CD14-positive monocyte (primary cell): ENCODE measurements around the gene BPIFB4. TPM values are rescaled to one million over a fixed set of nuclear protein-coding genes. Genes with fewer than 3 reads are reported as not detected.

Experiments
- DNase-seq, 3 donors: peaks; one replicate each; pipeline ENCODE4 v3.0.0-alpha.2; 2011 to 2022
- H2AFZ ChIP-seq: 2 replicates; pipeline ENCODE4 v1.6.0; 2012; ENCODE audit warnings: mild to moderate bottlenecking, low read depth, low read length, inconsistent platforms; ENCODE audit not compliant: insufficient read depth, poor library complexity, severe bottlenecking
- H3K27ac ChIP-seq, 2 donors: 1 replicate in 1 of 2; 2 replicates in 1 of 2; pipeline ENCODE4 v1.5.1; 2012 to 2013; ENCODE audit warnings: low read length in 2 of 2, control low read depth in 1 of 2, inconsistent platforms in 1 of 2, low read depth in 1 of 2, mild to moderate bottlenecking in 1 of 2
- H3K27me3 ChIP-seq, 2 donors: one replicate each; pipeline versions ENCODE4 v1.6.0 to v1.6.1; 2011 to 2013; ENCODE audit warnings: low read length in 2 of 2; ENCODE audit not compliant: control insufficient read depth in 2 of 2, insufficient read depth in 2 of 2
- H3K36me3 ChIP-seq, 2 donors: replicated peaks in 1 of 2; 1 replicate in 1 of 2; 2 replicates in 1 of 2; pipeline versions ENCODE4 v1.5.1 to v1.6.1; 2012 to 2013; ENCODE audit warnings: low read length in 2 of 2, control low read depth in 1 of 2, inconsistent platforms in 1 of 2, mild to moderate bottlenecking in 1 of 2; ENCODE audit not compliant: insufficient read depth in 2 of 2, control insufficient read depth in 1 of 2
- H3K4me1 ChIP-seq, 2 donors: 1 replicate in 1 of 2; 2 replicates in 1 of 2; pipeline versions ENCODE4 v1.5.1 to v1.6.1; 2012 to 2013; ENCODE audit warnings: low read length in 2 of 2, control low read depth in 1 of 2, inconsistent platforms in 1 of 2, mild to moderate bottlenecking in 1 of 2, moderate library complexity in 1 of 2; ENCODE audit not compliant: insufficient read depth in 2 of 2, control insufficient read depth in 1 of 2
- H3K4me2 ChIP-seq: replicated peaks from 2 replicates; pipeline ENCODE3; 2012; ENCODE audit warnings: low read length, moderate library complexity, mild to moderate bottlenecking; ENCODE audit not compliant: poor library complexity, severe bottlenecking; ENCODE audit errors: extremely low read depth
- H3K4me3 ChIP-seq, 3 experiments: fragments of 200-600 bp in 1 of 3; sonication (generic) in 1 of 3; replicated peaks in 1 of 3; 1 replicate in 2 of 3; 2 replicates in 1 of 3; pipeline ENCODE4 v1.5.1; 2011 to 2013; ENCODE audit warnings: low read length in 3 of 3, mild to moderate bottlenecking in 3 of 3, control low read depth in 2 of 3, low read depth in 2 of 3, inconsistent platforms in 1 of 3, moderate library complexity in 1 of 3
- H3K79me2 ChIP-seq: 2 replicates; pipeline ENCODE4 v1.6.0; 2012; ENCODE audit warnings: mild to moderate bottlenecking, control low read depth, inconsistent platforms, low read length, moderate library complexity; ENCODE audit not compliant: insufficient read depth
- H3K9ac ChIP-seq: 2 replicates; pipeline ENCODE4 v1.6.0; 2017; ENCODE audit warnings: low read length, mild to moderate bottlenecking; ENCODE audit not compliant: insufficient read depth, poor library complexity, severe bottlenecking
- H3K9me3 ChIP-seq, 2 donors: replicated peaks in 1 of 2; 1 replicate in 1 of 2; 2 replicates in 1 of 2; pipeline versions ENCODE4 v1.5.1 to v1.6.1; 2012 to 2013; ENCODE audit warnings: low read length in 2 of 2, control low read depth in 1 of 2; ENCODE audit not compliant: control insufficient read depth in 1 of 2, insufficient read depth in 1 of 2
- H4K20me1 ChIP-seq: 2 replicates; pipeline ENCODE4 v1.6.0; 2012; ENCODE audit warnings: mild to moderate bottlenecking, low read length, control low read depth, moderate library complexity; ENCODE audit not compliant: insufficient read depth
- H3K27ac Mint-ChIP-seq, 7 donors: one replicate each; pipeline ENCODE4 v1.8.0; 2020; ENCODE audit warnings: mild to moderate bottlenecking in 7 of 7, mixed read lengths in 7 of 7, moderate library complexity in 6 of 7, inconsistent platforms in 2 of 7
- H3K27me3 Mint-ChIP-seq, 3 donors: one replicate each; pipeline ENCODE4 v1.8.0; 2021 to 2022; ENCODE audit warnings: low read depth in 3 of 3, mild to moderate bottlenecking in 3 of 3, mixed read lengths in 3 of 3, moderate library complexity in 3 of 3, inconsistent platforms in 1 of 3
- H3K36me3 Mint-ChIP-seq, 2 donors: one replicate each; pipeline ENCODE4 v1.8.0; 2020; ENCODE audit warnings: mixed read lengths in 2 of 2, inconsistent platforms in 1 of 2, mild to moderate bottlenecking in 1 of 2
- H3K4me1 Mint-ChIP-seq: one replicate; pipeline ENCODE4 v1.8.0; 2020; ENCODE audit warnings: mild to moderate bottlenecking, mixed read lengths
- H3K4me3 Mint-ChIP-seq, 2 donors: one replicate each; pipeline ENCODE4 v1.8.0; 2020; ENCODE audit warnings: mild to moderate bottlenecking in 2 of 2, mixed read lengths in 2 of 2, moderate library complexity in 1 of 2
- H3K9me3 Mint-ChIP-seq, 7 donors: one replicate each; pipeline ENCODE4 v1.8.0; 2020 to 2022; ENCODE audit warnings: mixed read lengths in 7 of 7, mild to moderate bottlenecking in 6 of 7, moderate library complexity in 6 of 7, inconsistent platforms in 2 of 7
- WGBS: methylation state at CpG from one replicate; pipeline ENCODE4 v1.1.5; 2013; ENCODE audit warnings: missing lambda C conversion rate; ENCODE audit not compliant: insufficient coverage; 5-methylcytosine and 5-hydroxymethylcytosine counted together
- intact Hi-C, 2 donors: fragments of 100-400 bp; cut with micrococcal nuclease; formaldehyde crosslinking; loops; one replicate each; pipeline versions ENCODE4 v1.15.0 to v1.15.1; 2023
- polyA plus RNA-seq, 3 donors: library from polyadenylated mRNA; depleted of rRNA in 1 of 3; unstranded in 2 of 3; stranded (reverse) in 1 of 3; fragments of 300-500 nt in 2 of 3; fragments of >200 nt in 1 of 3; fragmentation: Illumina TruSeq in 2 of 3; gene quantifications; 1 replicate in 2 of 3; 2 replicates in 1 of 3; pipeline ENCODE4 v1.2.3, GENCODE V29; 2012 to 2021
- TF ChIP-seq, protein P1 (sequence below): fragments of 200-600 bp; IDR thresholded peaks from one replicate; pipeline ENCODE4 v1.8.0; 2022; ENCODE audit warnings: antibody characterized with exemption, mild to moderate bottlenecking

Gene BPIFB4
- polyA plus RNA-seq, 3 donors: not detected

DNA sequence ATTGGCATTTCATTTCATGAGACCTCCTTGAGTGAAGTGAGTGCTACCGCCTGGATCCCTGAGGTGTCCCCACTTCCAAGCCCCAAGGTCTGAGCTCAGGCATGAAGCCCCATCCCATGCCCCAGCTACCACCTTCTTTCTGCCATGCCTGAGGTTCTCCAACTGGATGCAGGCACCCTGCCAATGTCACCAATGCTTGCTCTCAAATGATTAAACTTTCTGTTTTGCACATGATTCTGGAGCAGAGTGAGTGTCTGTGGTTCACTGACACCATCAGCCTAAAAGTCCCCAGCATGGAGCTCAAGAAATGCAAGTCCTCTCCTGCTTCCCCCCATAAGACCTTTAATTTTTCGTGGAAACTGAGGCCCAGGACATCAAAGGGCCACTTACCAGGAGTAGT lies 44.8 kb downstream of the BPIFB4 start:
- Histone ChIP-seq H2AFZ (no peak overlapping the region), H3K27ac (no peak overlapping the region), H3K4me1 (no peaks in the 10 kb centered on the region), H3K9me3 (peaks cover 0 to 5% of the 10 kb centered on the region in 2 donors), H3K79me2 (no peaks in the 10 kb centered on the region), H3K4me3 (no peak overlapping the region), H3K36me3 (no peaks in the 10 kb centered on the region), H3K4me2 (no peak overlapping the region), H3K9ac (no peak overlapping the region), H4K20me1 (no peaks in the 10 kb centered on the region), H3K27me3 (no peaks in the 10 kb centered on the region)
- Mint-ChIP-seq H3K4me1 (peaks cover 4% of the 10 kb centered on the region), H3K9me3 (peaks cover 0 to 8% (median 4%) of the 10 kb centered on the region in 7 donors), H3K27ac (no peak overlapping the region), H3K36me3 (no peaks in the 10 kb centered on the region), H3K4me3 (no peak overlapping the region), H3K27me3 (peaks cover 4 to 9% (median 7%) of the 10 kb centered on the region in 3 donors)
- WGBS: 69% methylated on average over 2 of the region's 2 CpGs
- no peak for DNase-seq
- intact Hi-C loops: no loop called here
- TF ChIP-seq, protein P1, sequence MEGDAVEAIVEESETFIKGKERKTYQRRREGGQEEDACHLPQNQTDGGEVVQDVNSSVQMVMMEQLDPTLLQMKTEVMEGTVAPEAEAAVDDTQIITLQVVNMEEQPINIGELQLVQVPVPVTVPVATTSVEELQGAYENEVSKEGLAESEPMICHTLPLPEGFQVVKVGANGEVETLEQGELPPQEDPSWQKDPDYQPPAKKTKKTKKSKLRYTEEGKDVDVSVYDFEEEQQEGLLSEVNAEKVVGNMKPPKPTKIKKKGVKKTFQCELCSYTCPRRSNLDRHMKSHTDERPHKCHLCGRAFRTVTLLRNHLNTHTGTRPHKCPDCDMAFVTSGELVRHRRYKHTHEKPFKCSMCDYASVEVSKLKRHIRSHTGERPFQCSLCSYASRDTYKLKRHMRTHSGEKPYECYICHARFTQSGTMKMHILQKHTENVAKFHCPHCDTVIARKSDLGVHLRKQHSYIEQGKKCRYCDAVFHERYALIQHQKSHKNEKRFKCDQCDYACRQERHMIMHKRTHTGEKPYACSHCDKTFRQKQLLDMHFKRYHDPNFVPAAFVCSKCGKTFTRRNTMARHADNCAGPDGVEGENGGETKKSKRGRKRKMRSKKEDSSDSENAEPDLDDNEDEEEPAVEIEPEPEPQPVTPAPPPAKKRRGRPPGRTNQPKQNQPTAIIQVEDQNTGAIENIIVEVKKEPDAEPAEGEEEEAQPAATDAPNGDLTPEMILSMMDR: no peak

DNA sequence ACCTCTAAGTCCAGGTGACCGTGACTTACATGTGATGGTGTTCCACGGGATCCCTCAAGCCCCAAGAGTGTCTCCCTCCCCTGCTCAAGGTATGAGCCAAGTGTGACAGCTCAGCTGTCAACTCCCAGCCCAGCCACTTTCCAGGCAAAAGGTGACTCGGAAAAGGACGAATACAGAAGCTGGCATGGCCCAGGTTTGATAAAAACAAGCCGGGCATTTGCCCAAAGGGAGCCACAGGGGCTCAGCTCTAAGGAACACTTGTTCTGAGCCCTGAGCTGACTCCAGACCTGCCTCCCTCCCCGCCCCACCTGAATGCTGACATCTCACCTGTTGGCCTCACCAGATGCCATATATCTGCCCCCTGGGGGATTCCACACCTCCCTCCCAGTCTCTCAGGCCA lies 45.6 kb downstream of the BPIFB4 start:
- no peak overlapping the region for H3K4me3 ChIP-seq
- no peaks in the 10 kb centered on the region for H3K36me3 ChIP-seq
- no peaks in the 10 kb centered on the region for H3K79me2 ChIP-seq
- intact Hi-C loops: no loop called here
- no peak overlapping the region for H2AFZ ChIP-seq
- H3K4me1 ChIP-seq: no peaks in the 10 kb centered on the region
- no peak overlapping the region for H3K4me2 ChIP-seq
- no peak for DNase-seq
- no peak overlapping the region for H3K27ac ChIP-seq
- no peaks in the 10 kb centered on the region for H3K36me3 Mint-ChIP-seq
- H3K9me3 Mint-ChIP-seq: peaks cover 0 to 8% (median 3%) of the 10 kb centered on the region in 7 donors
- no peak overlapping the region for H3K4me3 Mint-ChIP-seq
- TF ChIP-seq, protein P1: no peak
- H3K4me1 Mint-ChIP-seq: peaks cover 4% of the 10 kb centered on the region
- H3K27me3 ChIP-seq: no peaks in the 10 kb centered on the region
- H3K27ac Mint-ChIP-seq: no peak overlapping the region
- no peak overlapping the region for H3K9ac ChIP-seq
- WGBS: 93% methylated on average over 6 of the region's 6 CpGs
- no peaks in the 10 kb centered on the region for H4K20me1 ChIP-seq
- peaks cover 4 to 9% (median 7%) of the 10 kb centered on the region in 3 donors for H3K27me3 Mint-ChIP-seq
- H3K9me3 ChIP-seq: peaks cover 0 to 5% of the 10 kb centered on the region in 2 donors
